ENCODE measurements around the gene ANKRD18B. TPM values are rescaled to one million over a fixed set of nuclear protein-coding genes. Genes with fewer than 3 reads are reported as not detected.
"Not testable (repeated sequence)": the region's sequence is repeated elsewhere in the genome, so short reads cannot be mapped to it uniquely, and the experiment has no call there.

Gene ANKRD18B
- total and polyA plus RNA-seq, 2 of the 8 experiments (the other 6 are each of a cell fraction or from before 2014, with no cell fraction given) = 1.6 to 13.8 TPM

GRCh38 chr9:33517934-33518577 lies 6.0 kb upstream of the ANKRD18B start:
- 78% methylated on average over 6 of the region's 6 CpGs; no CpG with 5 or more reads in 1 of the 2 experiments for WGBS, 2 experiments (ENCODE audit: extremely low coverage in 1 of 2, insufficient coverage in 1 of 2, insufficient read length in 1 of 2, insufficient replicate concordance in 2 of 2, low coverage in 1 of 2, low lambda C conversion rate in 2 of 2, missing lambda C conversion rate in 1 of 2)

GRCh38 chr9:33521861-33522260 lies 2.2 kb upstream of the ANKRD18B start:
- DNase-seq (ENCODE audit: low read depth in 1 of 2, low spot score in 2 of 2); FAIRE-seq; H3K36me3 ChIP-seq (ENCODE audit: control insufficient read depth in 2 of 4, insufficient read depth in 4 of 4, low read length in 3 of 4); H3K9ac ChIP-seq (replicated peaks in 1 of 4; ENCODE audit: extremely low read depth in 1 of 4, low read depth in 3 of 4, low read length in 3 of 4); H3K23ac ChIP-seq (ENCODE audit: insufficient read length); H2AFZ ChIP-seq (ENCODE audit: low read length); H2BK5ac ChIP-seq (ENCODE audit: low read depth, low read length); H2BK120ac ChIP-seq (replicated peaks; ENCODE audit: low read depth, low read length); H4K91ac ChIP-seq (replicated peaks; ENCODE audit: insufficient read length, low read length); H3K56ac ChIP-seq (replicated peaks; ENCODE audit: insufficient read length, low read depth, low read length); H3K27ac ChIP-seq (ENCODE audit: low read depth, low read length); POLR2A ChIA-PET (ENCODE audit: partially characterized antibody); H2AK5ac ChIP-seq (ENCODE audit: low read depth, low read length); H3K4me3 ChIP-seq (ENCODE audit: extremely low read depth in 1 of 4, insufficient read depth in 2 of 4, low read depth in 3 of 4, low read length in 4 of 4); H4K5ac ChIP-seq (ENCODE audit: insufficient read length, low read depth, low read length); H2BK15ac ChIP-seq (ENCODE audit: low read length); H3K79me2 ChIP-seq (ENCODE audit: control insufficient read depth in 1 of 2, insufficient read depth in 2 of 2, low read length in 2 of 2); H3K27me3 ChIP-seq (replicated peaks in 1 of 4; ENCODE audit: control insufficient read depth in 3 of 4, extremely low read depth in 1 of 4, insufficient read depth in 3 of 4, low read length in 3 of 4); H3K23me2 ChIP-seq (ENCODE audit: low read depth, low read length); H3K4me2 ChIP-seq (ENCODE audit: insufficient read depth in 1 of 2, low read depth in 2 of 2, low read length in 2 of 2); H2BK12ac ChIP-seq (ENCODE audit: low read depth, low read length); H3K79me1 ChIP-seq (ENCODE audit: low read depth, low read length); H3K9me3 ChIP-seq (ENCODE audit: insufficient read depth in 2 of 2, low read depth in 1 of 2, low read length in 1 of 2); H3K4me1 ChIP-seq (replicated peaks in 1 of 4; ENCODE audit: control insufficient read depth in 3 of 4, insufficient read depth in 4 of 4, low read length in 3 of 4); H4K20me1 ChIP-seq (replicated peaks in 1 of 2; ENCODE audit: control insufficient read depth in 1 of 2, insufficient read depth in 2 of 2, low read length in 2 of 2); H3K18ac ChIP-seq (ENCODE audit: extremely low read depth, low read length); H4K8ac ChIP-seq (ENCODE audit: extremely low read depth, insufficient read depth, low read length); H3K4ac ChIP-seq (replicated peaks; ENCODE audit: insufficient read length, low read depth, low read length); H2BK20ac ChIP-seq (ENCODE audit: low read length); H3K14ac ChIP-seq (ENCODE audit: insufficient read length): not testable (repeated sequence)
- CTCF ChIA-PET (ENCODE audit: partially characterized antibody) = interaction anchor here (0.6 kb wide), 1 partner anchor 200 kb away, joined by 3 read pairs; no protein-coding TSS in a partner anchor
- WGBS, 2 experiments (ENCODE audit: extremely low coverage in 1 of 2, insufficient coverage in 1 of 2, insufficient read length in 1 of 2, insufficient replicate concordance in 2 of 2, low coverage in 1 of 2, low lambda C conversion rate in 2 of 2, missing lambda C conversion rate in 1 of 2) = 78% methylated on average over 6 of the region's 6 CpGs; no CpG with 5 or more reads in 1 of the 2 experiments

More at GRCh38 chr9:33517934-33518577, 6.0 kb upstream of the ANKRD18B start:
- H3K4me2 ChIP-seq (ENCODE audit: insufficient read depth in 1 of 2, low read depth in 2 of 2, low read length in 2 of 2); DNase-seq (ENCODE audit: low read depth in 1 of 2, low spot score in 2 of 2); H3K79me1 ChIP-seq (ENCODE audit: low read depth, low read length); H3K23me2 ChIP-seq (ENCODE audit: low read depth, low read length); H3K18ac ChIP-seq (ENCODE audit: extremely low read depth, low read length); H2BK20ac ChIP-seq (ENCODE audit: low read length); H3K4me3 ChIP-seq (ENCODE audit: extremely low read depth in 1 of 4, insufficient read depth in 2 of 4, low read depth in 3 of 4, low read length in 4 of 4); H3K27me3 ChIP-seq (replicated peaks in 1 of 4; ENCODE audit: control insufficient read depth in 3 of 4, extremely low read depth in 1 of 4, insufficient read depth in 3 of 4, low read length in 3 of 4); POLR2A ChIA-PET (ENCODE audit: partially characterized antibody); FAIRE-seq; H4K20me1 ChIP-seq (replicated peaks in 1 of 2; ENCODE audit: control insufficient read depth in 1 of 2, insufficient read depth in 2 of 2, low read length in 2 of 2); H3K4ac ChIP-seq (replicated peaks; ENCODE audit: insufficient read length, low read depth, low read length); H4K8ac ChIP-seq (ENCODE audit: extremely low read depth, insufficient read depth, low read length); H3K4me1 ChIP-seq (replicated peaks in 1 of 4; ENCODE audit: control insufficient read depth in 3 of 4, insufficient read depth in 4 of 4, low read length in 3 of 4); H4K5ac ChIP-seq (ENCODE audit: insufficient read length, low read depth, low read length); H3K9me3 ChIP-seq (ENCODE audit: insufficient read depth in 2 of 2, low read depth in 1 of 2, low read length in 1 of 2); H3K27ac ChIP-seq (ENCODE audit: low read depth, low read length); H2AK5ac ChIP-seq (ENCODE audit: low read depth, low read length); H2BK120ac ChIP-seq (replicated peaks; ENCODE audit: low read depth, low read length); H2BK12ac ChIP-seq (ENCODE audit: low read depth, low read length); H3K9ac ChIP-seq (replicated peaks in 1 of 4; ENCODE audit: extremely low read depth in 1 of 4, low read depth in 3 of 4, low read length in 3 of 4); H4K91ac ChIP-seq (replicated peaks; ENCODE audit: insufficient read length, low read length); H2AFZ ChIP-seq (ENCODE audit: low read length); H3K14ac ChIP-seq (ENCODE audit: insufficient read length); H2BK15ac ChIP-seq (ENCODE audit: low read length); H3K36me3 ChIP-seq (ENCODE audit: control insufficient read depth in 2 of 4, insufficient read depth in 4 of 4, low read length in 3 of 4); H2BK5ac ChIP-seq (ENCODE audit: low read depth, low read length); H3K56ac ChIP-seq (replicated peaks; ENCODE audit: insufficient read length, low read depth, low read length); H3K23ac ChIP-seq (ENCODE audit: insufficient read length); H3K79me2 ChIP-seq (ENCODE audit: control insufficient read depth in 1 of 2, insufficient read depth in 2 of 2, low read length in 2 of 2): not testable (repeated sequence)
- CTCF ChIA-PET (ENCODE audit: partially characterized antibody) = interaction anchor here (0.6 to 1.7 kb wide), 14 partner anchors 9 to 204 kb away, joined by 3 to 7 read pairs (median 3); partner anchors contain the start of gene AQP7
